BE2C (cell line): ENCODE measurements around the gene CPT1B.

Source experiments
- DNase-seq: peaks from one replicate; pipeline ENCODE4 v3.0.0-alpha.2; 2020
- H3K27me3 ChIP-seq: fragments of 250-450 bp; sonication (Bioruptor Pico); 2 replicates; pipeline ENCODE4 v1.5.1; 2020; ENCODE audit warnings: mild to moderate bottlenecking
- H3K36me3 ChIP-seq: fragments of 250-450 bp; sonication (Bioruptor Pico); 2 replicates; pipeline ENCODE4 v1.5.1; 2020; ENCODE audit warnings: mild to moderate bottlenecking
- H3K4me1 ChIP-seq: fragments of 250-450 bp; sonication (Bioruptor Pico); 2 replicates; pipeline ENCODE4 v1.5.1; 2020
- H3K4me3 ChIP-seq: 2 replicates; pipeline ENCODE4 v1.5.1; 2011; ENCODE audit warnings: low read depth, low read length
- H3K9me3 ChIP-seq: fragments of 250-450 bp; sonication (Bioruptor Pico); 2 replicates; pipeline ENCODE4 v1.5.1; 2020
- TF ChIP-seq, protein P1 (sequence below): IDR thresholded peaks from 2 replicates; pipeline ENCODE4 v1.5.1; 2012; ENCODE audit warnings: mild to moderate bottlenecking, low read depth, low read length

The CPT1B gene

DNA sequence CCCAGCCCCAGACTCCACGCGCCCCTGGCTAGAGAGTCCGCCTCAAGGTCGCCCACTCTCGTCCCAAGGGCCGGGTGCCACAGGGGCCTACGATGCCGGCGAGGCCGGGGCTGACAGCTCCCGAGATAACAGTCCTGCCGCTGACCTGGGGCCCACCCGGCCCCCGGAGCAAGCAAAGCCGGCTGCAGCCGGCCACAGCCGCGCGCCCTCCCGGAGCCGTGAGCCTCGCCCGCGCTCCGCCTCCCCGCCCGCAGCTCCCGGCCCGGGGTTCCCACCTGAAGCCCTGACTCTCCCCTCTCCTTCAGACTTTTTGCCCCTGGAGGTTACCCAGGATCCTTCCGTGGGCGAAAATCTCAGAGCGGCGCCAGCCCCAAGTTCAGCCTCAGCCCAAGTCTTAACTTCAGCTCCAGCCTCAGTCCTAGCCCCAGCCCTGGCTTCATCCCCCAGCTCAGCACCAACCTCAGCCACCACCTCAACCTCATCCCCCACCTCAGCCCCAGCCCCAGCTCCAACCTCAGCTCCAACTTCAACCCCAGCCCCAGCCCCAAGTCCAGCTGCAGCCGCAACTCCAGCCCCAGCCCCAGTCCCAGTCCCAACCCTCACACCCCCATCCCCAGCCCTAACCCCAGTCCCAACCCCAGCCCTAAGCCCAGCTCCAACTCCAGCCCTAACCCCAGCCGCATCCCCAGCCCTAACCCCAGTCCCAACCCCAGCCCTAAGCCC lies 30.8 kb downstream of the CPT1B start:
- Histone ChIP-seq H3K36me3 (no peaks in the 10 kb centered on the region), H3K9me3 (no peaks in the 10 kb centered on the region), H3K27me3 (no peaks in the 10 kb centered on the region), H3K4me3 (no peak overlapping the region), H3K4me1 (no peaks in the 10 kb centered on the region)
- TF ChIP-seq, protein P1, sequence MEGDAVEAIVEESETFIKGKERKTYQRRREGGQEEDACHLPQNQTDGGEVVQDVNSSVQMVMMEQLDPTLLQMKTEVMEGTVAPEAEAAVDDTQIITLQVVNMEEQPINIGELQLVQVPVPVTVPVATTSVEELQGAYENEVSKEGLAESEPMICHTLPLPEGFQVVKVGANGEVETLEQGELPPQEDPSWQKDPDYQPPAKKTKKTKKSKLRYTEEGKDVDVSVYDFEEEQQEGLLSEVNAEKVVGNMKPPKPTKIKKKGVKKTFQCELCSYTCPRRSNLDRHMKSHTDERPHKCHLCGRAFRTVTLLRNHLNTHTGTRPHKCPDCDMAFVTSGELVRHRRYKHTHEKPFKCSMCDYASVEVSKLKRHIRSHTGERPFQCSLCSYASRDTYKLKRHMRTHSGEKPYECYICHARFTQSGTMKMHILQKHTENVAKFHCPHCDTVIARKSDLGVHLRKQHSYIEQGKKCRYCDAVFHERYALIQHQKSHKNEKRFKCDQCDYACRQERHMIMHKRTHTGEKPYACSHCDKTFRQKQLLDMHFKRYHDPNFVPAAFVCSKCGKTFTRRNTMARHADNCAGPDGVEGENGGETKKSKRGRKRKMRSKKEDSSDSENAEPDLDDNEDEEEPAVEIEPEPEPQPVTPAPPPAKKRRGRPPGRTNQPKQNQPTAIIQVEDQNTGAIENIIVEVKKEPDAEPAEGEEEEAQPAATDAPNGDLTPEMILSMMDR, result no peak
- DNase-seq, result no peak

- DNase-seq, result no peak
- Histone ChIP-seq H3K4me1 (no peaks in the 10 kb centered on the region), H3K27me3 (no peaks in the 10 kb centered on the region), H3K4me3 (no peak overlapping the region), H3K36me3 (no peaks in the 10 kb centered on the region), H3K9me3 (no peaks in the 10 kb centered on the region)
- TF ChIP-seq, protein P1, result no peak
These were observed 31.6 kb downstream of the CPT1B start for GRCh38 chr22:50546326-50547262.

DNA sequence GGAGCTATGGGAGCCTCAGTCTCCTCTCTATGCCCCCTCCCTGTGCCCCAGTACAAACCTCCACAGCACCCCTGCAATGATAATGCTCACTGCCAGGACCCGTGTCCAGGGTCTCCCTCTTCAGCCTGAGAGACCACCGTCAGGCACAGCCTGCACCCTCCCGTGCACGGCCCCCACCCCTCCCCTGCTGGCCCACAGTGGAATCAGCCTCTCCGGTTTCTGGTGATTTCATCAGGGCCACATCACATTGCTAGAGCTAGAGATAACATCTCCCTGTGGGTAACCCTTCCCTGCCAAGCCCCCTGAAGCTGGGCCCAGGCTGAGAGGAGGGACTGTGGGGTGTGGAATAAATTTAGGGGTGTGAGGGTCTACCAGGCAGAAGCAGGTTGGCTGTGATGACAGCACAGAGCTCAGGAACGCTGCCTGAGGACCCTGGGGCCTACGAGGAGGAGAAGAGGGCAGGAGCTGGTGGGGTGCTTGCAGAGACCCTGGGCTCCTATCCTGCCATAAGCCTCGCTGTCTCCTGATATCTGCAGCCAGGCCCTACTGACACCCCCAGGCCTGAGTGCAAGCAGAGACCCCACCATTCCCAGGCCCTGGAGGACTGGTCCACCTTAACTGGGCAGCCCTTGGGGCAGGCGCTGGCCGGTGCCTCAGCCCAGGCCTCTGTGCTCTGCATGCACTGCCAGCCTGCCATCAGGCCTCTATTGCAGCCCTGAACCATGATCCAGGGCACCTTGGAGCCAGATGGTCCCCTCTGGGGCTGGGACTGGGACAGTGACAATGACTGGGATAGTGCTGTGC lies 32.5 kb downstream of the CPT1B start, which contains the start of gene KLHDC7B:
Gene KLHDC7B, plus strand, starts transcription at position 378 of the 804 bp plus-strand sequence. Its CDS starts 345 bp downstream, at position 723.
- TF ChIP-seq, protein P1, result 0 out of 2 replicates have a peak, but pooled peaks have one; percentile 8
- Histone ChIP-seq H3K4me1 (no peaks in the 10 kb centered on the region), H3K9me3 (no peaks in the 10 kb centered on the region), H3K36me3 (no peaks in the 10 kb centered on the region), H3K4me3 (no peak within 1 kb of the TSS), H3K27me3 (no peaks in the 10 kb centered on the region)
- no peak for DNase-seq

GRCh38 chr22:50544746-50545253 lies 33.4 kb downstream of the CPT1B start:
- no peak for DNase-seq
- Histone ChIP-seq H3K9me3 (no peaks in the 10 kb centered on the region), H3K36me3 (no peaks in the 10 kb centered on the region), H3K4me1 (no peaks in the 10 kb centered on the region), H3K4me3 (no peak overlapping the region), H3K27me3 (no peaks in the 10 kb centered on the region)
- TF ChIP-seq, protein P1, result no peak

DNA sequence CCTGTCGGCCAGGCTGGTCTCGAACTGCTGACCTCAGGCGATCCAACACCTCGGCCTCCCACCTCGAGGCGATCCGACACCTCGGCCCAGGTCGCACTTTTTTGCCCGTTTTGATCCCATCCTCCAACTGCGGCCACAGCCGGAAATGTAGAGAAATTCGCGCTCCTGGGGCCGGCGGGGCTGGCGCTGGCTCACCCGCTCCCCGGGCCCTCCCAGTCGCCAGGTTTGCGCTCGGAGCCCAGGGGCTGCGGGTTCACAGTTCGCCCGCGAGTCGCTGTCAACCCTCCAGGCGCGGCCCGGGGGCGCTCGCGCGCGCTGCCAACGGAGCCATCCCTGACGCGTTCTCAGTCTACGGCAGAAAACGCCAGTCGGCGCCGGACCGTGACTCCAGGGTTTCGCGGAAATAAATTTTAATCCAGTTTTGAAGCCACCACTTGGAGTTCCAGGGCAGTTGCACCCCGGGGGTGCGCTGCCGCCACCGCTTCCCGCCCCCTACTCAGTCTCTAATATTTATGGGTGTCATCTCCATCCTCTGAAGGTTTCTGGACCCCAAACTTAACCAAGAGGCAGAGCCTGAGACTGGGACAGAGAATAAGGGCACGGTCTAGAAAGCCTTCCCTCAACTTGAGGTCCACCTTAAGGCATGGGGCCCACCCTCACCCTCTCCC lies 34.0 kb downstream of the CPT1B start:
- H3K36me3 ChIP-seq, result no peaks in the 10 kb centered on the region
- H3K27me3 ChIP-seq, result no peaks in the 10 kb centered on the region
- DNase-seq, result peak; percentile 90
- H3K9me3 ChIP-seq, result no peaks in the 10 kb centered on the region
- no peaks in the 10 kb centered on the region for H3K4me1 ChIP-seq
- peak overlapping the region; percentile 25; the same call in 1 of the 2 replicates for H3K4me3 ChIP-seq
- TF ChIP-seq, protein P1, result peak; percentile 65
